Body of pancreas (tissue), 4 donors: Measurements from ENCODE around the gene QKI. TPM values are rescaled to one million over a fixed set of nuclear protein-coding genes. Genes with fewer than 3 reads are reported as not detected.

Experiments
- ATAC-seq: fragments of 150-250 bp; one replicate; pipeline ENCODE4 v1.9.1; 2016
- DNase-seq, 4 donors: peaks; one replicate each; pipeline ENCODE4 v3.0.0-alpha.2; 2019
- H3K27ac ChIP-seq, 4 donors: fragments of 200-600 bp; sonication (generic); 1 replicate in 3 of 4; 2 replicates in 1 of 4; pipeline versions ENCODE4 v1.5.1 to v1.6.1; 2016 to 2019; ENCODE audit warnings: mild to moderate bottlenecking in 1 of 4, mixed read lengths in 1 of 4, moderate library complexity in 1 of 4
- H3K27me3 ChIP-seq, 2 donors: fragments of 200-600 bp; sonication (generic); one replicate each; pipeline ENCODE4 v1.6.0; 2016; ENCODE audit warnings: mild to moderate bottlenecking in 1 of 2
- H3K36me3 ChIP-seq, 2 donors: fragments of 200-600 bp; sonication (generic); replicated peaks in 1 of 2; 2 replicates each; pipeline ENCODE4 v1.5.1; 2016; ENCODE audit warnings: low read depth in 2 of 2; ENCODE audit not compliant: insufficient read depth in 1 of 2
- H3K4me1 ChIP-seq: fragments of 200-600 bp; sonication (generic); one replicate; pipeline ENCODE4 v1.6.0; 2016
- H3K4me3 ChIP-seq, 2 donors: fragments of 200-600 bp; sonication (generic); 1 replicate in 1 of 2; 2 replicates in 1 of 2; pipeline ENCODE4 v1.5.1; 2016 to 2019
- H3K9me3 ChIP-seq, 3 donors: fragments of 200-600 bp; sonication (generic); 1 replicate in 2 of 3; 2 replicates in 1 of 3; pipeline ENCODE4 v1.5.1; 2016
- CTCF ChIP-seq, 7 experiments: fragments of 450-650 bp in 4 of 7; fragments of 200-600 bp in 3 of 7; sonication (generic) in 3 of 7; IDR thresholded peaks; one replicate each; pipeline ENCODE4 v1.5.1; 2016 to 2019; ENCODE audit warnings: antibody characterized with exemption in 7 of 7
- POLR2A ChIP-seq, 3 donors: fragments of 450-650 bp; IDR thresholded peaks; one replicate each; pipeline ENCODE4 v1.6.1; 2016; ENCODE audit warnings: antibody characterized with exemption in 3 of 3, mild to moderate bottlenecking in 2 of 3
- WGBS, 2 donors: methylation state at CpG; one replicate each; pipeline ENCODE4 v1.1.5; 2017; 5-methylcytosine and 5-hydroxymethylcytosine counted together
- intact Hi-C: fragments of 100-400 bp; cut with DNase I; formaldehyde crosslinking; loops from one replicate; pipeline ENCODE4 v1.15.1; 2023
- total RNA-seq, 2 donors: library from RNA; depleted of rRNA; stranded (reverse); fragments of >200 nt; gene quantifications; one replicate each; pipeline ENCODE4 v1.1.0, GENCODE V29; 2016

QKI gene
- total RNA-seq, 2 donors from 2014 or later: 60.4 to 61.3 TPM

- H3K27ac ChIP-seq: peak overlapping the region; percentile 13 to 50 (median 17)
- intact Hi-C loops: no loop called here
- H3K9me3 ChIP-seq: no peaks in the 10 kb centered on the region
- ATAC-seq: peak; percentile 70
- H3K4me1 ChIP-seq: peaks cover 35% of the 10 kb centered on the region
- no peak for TF ChIP-seq POLR2A (IDR thresholded peaks at IDR 0.05)
- TF ChIP-seq CTCF (IDR thresholded peaks at IDR 0.05): no peak
- H3K4me3 ChIP-seq: no peak overlapping the region
- WGBS, 2 donors: 56 to 58% methylated on average over 2 of the region's 2 CpGs
- no peaks in the 10 kb centered on the region for H3K36me3 ChIP-seq
- no peaks in the 10 kb centered on the region for H3K27me3 ChIP-seq
- peak; percentile 41 to 61 (median 52) for DNase-seq
Observed at GRCh38 chr6:163513570-163514166, 99.2 kb downstream of the QKI start.

GRCh38 chr6:163516908-163517307 is 102.4 kb downstream of the QKI start:
- Histone ChIP-seq H3K36me3 (no peaks in the 10 kb centered on the region), H3K9me3 (no peaks in the 10 kb centered on the region), H3K4me1 (peaks cover 35% of the 10 kb centered on the region), H3K27ac (no peak overlapping the region), H3K27me3 (no peaks in the 10 kb centered on the region), H3K4me3 (no peak overlapping the region)
- intact Hi-C loops: no loop called here
- DNase-seq: no peak
- no peak for ATAC-seq
- TF ChIP-seq POLR2A (IDR thresholded peaks at IDR 0.05): no peak

- no peaks in the 10 kb centered on the region for H3K36me3 ChIP-seq
- no peak overlapping the region for H3K27ac ChIP-seq
- H3K27me3 ChIP-seq: no peaks in the 10 kb centered on the region
- DNase-seq (no peak), ATAC-seq (no peak)
- H3K4me1 ChIP-seq: peaks cover 14% of the 10 kb centered on the region
- WGBS, 2 donors: 91 to 93% methylated on average over 4 of the region's 4 CpGs
- H3K4me3 ChIP-seq: no peak overlapping the region
- H3K9me3 ChIP-seq: no peaks in the 10 kb centered on the region
- TF ChIP-seq CTCF (IDR thresholded peaks at IDR 0.05) (no peak), POLR2A (IDR thresholded peaks at IDR 0.05) (no peak)
- intact Hi-C loops: no loop called here
Observed at GRCh38 chr6:163520956-163521355, 106.4 kb downstream of the QKI start.

GRCh38 chr6:163522033-163522432 is 107.5 kb downstream of the QKI start:
- Histone ChIP-seq H3K36me3 (no peaks in the 10 kb centered on the region), H3K4me3 (no peak overlapping the region), H3K27ac (no peak overlapping the region), H3K9me3 (no peaks in the 10 kb centered on the region), H3K27me3 (no peaks in the 10 kb centered on the region), H3K4me1 (peaks cover 23% of the 10 kb centered on the region)
- intact Hi-C loops: no loop called here
- WGBS, 2 donors: 34 to 64% methylated on average over 1 of the region's 1 CpG
- ATAC-seq: no peak
- no peak for DNase-seq
- TF ChIP-seq POLR2A (IDR thresholded peaks at IDR 0.05): no peak

- TF ChIP-seq CTCF (IDR thresholded peaks at IDR 0.05): no peak
- intact Hi-C loops: no loop called here
- H3K27ac ChIP-seq: no peak overlapping the region
- no peak overlapping the region for H3K4me3 ChIP-seq
- H3K27me3 ChIP-seq: no peaks in the 10 kb centered on the region
- DNase-seq (no peak), ATAC-seq (no peak)
- H3K9me3 ChIP-seq: no peaks in the 10 kb centered on the region
- H3K4me1 ChIP-seq: peaks cover 41% of the 10 kb centered on the region
- no peaks in the 10 kb centered on the region for H3K36me3 ChIP-seq
Observed at GRCh38 chr6:163525926-163526325, 111.4 kb downstream of the QKI start.

GRCh38 chr6:163526346-163526745 is 111.8 kb downstream of the QKI start:
- no peak overlapping the region for H3K4me3 ChIP-seq
- WGBS, 2 donors: 50 to 54% methylated on average over 1 of the region's 1 CpG
- no peak for DNase-seq
- peaks cover 45% of the 10 kb centered on the region for H3K4me1 ChIP-seq
- H3K27ac ChIP-seq: no peak overlapping the region
- intact Hi-C loops: no loop called here
- no peaks in the 10 kb centered on the region for H3K9me3 ChIP-seq
- ATAC-seq: no peak
- H3K36me3 ChIP-seq: no peaks in the 10 kb centered on the region
- no peaks in the 10 kb centered on the region for H3K27me3 ChIP-seq
- TF ChIP-seq POLR2A (IDR thresholded peaks at IDR 0.05) (no peak), CTCF (IDR thresholded peaks at IDR 0.05) (no peak)
